Measurements from ENCODE around the gene C2orf42. TPM values are rescaled to one million over a fixed set of nuclear protein-coding genes. Genes with fewer than 3 reads are reported as not detected.

Gene C2orf42
- total RNA-seq, 1 experiment from 2014 or later, result 17.4 TPM

DNA sequence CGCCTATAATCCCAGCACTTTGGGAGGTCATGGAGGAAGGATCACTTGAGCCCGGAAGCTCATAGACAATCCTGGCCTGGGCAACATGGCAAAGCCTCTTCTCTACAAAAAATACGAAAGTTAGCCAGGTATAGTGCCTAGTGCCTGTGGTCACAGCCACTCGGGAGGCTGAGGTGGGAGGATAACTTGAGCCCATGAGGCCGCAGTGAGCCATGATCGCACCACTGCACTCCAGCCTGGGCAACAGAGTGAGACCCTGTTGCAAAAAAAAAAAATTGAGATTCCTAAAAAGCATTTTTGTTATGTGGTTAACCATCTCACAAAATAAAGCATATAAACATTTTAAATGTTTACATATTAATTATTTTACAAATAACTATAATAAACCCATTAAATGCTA lies 89.6 kb downstream of the C2orf42 start (continued):
- TF ChIP-seq POLR2AphosphoS5 (IDR thresholded peaks at IDR 0.05; ENCODE audit: low read depth, low read length) (no peak), EZH2 (IDR thresholded peaks at IDR 0.05) (no peak), POLR2A (IDR thresholded peaks at IDR 0.05; ENCODE audit: borderline replicate concordance, extremely low read depth, insufficient read depth, insufficient read length) (no peak), YY1 (IDR thresholded peaks at IDR 0.05; ENCODE audit: extremely low read depth, insufficient replicate concordance, low read depth, low read length) (no peak), ZNF274 (IDR thresholded peaks at IDR 0.05; ENCODE audit: low read depth, low read length) (no peak), SIN3A (IDR thresholded peaks at IDR 0.05; ENCODE audit: low read depth) (no peak), JUND (IDR thresholded peaks at IDR 0.05) (no peak)

Other genes with a start within 250 kb of the C2orf42 start
- gene ASPRV1, start 229.4 kb downstream of the C2orf42 start, total RNA-seq (2021; ENCODE audit: unreplicated experiment), result 1.1 TPM
- gene PCBP1, start 103.5 kb downstream of the C2orf42 start, total RNA-seq (2021; ENCODE audit: unreplicated experiment), result 256 TPM
- gene TIA1, start 57.6 kb upstream of the C2orf42 start, total RNA-seq (2021; ENCODE audit: unreplicated experiment), result 94.1 TPM
- 37.9 TPM for gene PCYOX1, start 67.1 kb upstream of the C2orf42 start, total RNA-seq (2021; ENCODE audit: unreplicated experiment)
- gene SNRPG, start 102.7 kb upstream of the C2orf42 start, total RNA-seq (2021; ENCODE audit: unreplicated experiment), result 338 TPM
- gene FAM136A, start 111.0 kb upstream of the C2orf42 start, total RNA-seq (2021; ENCODE audit: unreplicated experiment), result 83.0 TPM